ENCODE measurements around the gene INAFM2. TPM values are rescaled to one million over a fixed set of nuclear protein-coding genes. Genes with fewer than 3 reads are reported as not detected.

INAFM2 gene
- total RNA-seq, 1 experiment from 2014 or later: 14.3 TPM

DNA sequence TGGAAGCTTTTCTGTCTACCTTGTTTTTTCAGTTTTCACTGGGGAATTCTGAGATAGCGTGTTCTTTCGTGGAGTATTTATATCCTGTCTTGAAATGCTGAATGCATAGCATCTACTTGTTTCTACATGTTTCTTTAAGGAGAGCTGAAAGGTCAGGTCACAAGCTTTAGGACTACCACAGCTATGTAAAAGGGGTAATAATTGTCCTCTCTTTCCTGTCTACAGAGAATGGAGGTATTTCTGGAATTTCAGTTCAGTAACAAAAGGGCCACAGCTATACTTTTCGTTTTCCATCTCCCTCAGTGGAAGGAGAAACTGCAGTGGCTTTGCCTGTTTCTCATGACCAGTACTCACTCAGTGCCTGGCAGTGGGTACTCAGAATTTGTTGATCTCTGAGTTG lies 4.7 kb downstream of the INAFM2 start:
- no TSS peak for BruUV-seq (replicated peaks)
- CTCF ChIA-PET: interaction anchor here (1.6 to 1.7 kb wide), 2 partner anchors 10 kb away, joined by 6 to 7 read pairs; no protein-coding TSS in a partner anchor
- no peaks in the 10 kb centered on the region for H3K27me3 Mint-ChIP-seq (ENCODE audit: unreplicated experiment)
- peaks cover 27% of the 10 kb centered on the region for H3K36me3 Mint-ChIP-seq (ENCODE audit: insufficient read depth, unreplicated experiment)
- intact Hi-C loops (cut with micrococcal nuclease; ENCODE audit: unreplicated experiment): no loop called here
- no peak overlapping the region for H3K27ac Mint-ChIP-seq (ENCODE audit: unreplicated experiment)
- no peaks in the 10 kb centered on the region for H3K4me1 Mint-ChIP-seq (ENCODE audit: low read depth, unreplicated experiment)
- no peak overlapping the region for H3K4me3 Mint-ChIP-seq (ENCODE audit: low read depth, unreplicated experiment)
- TF ChIP-seq, protein P1, sequence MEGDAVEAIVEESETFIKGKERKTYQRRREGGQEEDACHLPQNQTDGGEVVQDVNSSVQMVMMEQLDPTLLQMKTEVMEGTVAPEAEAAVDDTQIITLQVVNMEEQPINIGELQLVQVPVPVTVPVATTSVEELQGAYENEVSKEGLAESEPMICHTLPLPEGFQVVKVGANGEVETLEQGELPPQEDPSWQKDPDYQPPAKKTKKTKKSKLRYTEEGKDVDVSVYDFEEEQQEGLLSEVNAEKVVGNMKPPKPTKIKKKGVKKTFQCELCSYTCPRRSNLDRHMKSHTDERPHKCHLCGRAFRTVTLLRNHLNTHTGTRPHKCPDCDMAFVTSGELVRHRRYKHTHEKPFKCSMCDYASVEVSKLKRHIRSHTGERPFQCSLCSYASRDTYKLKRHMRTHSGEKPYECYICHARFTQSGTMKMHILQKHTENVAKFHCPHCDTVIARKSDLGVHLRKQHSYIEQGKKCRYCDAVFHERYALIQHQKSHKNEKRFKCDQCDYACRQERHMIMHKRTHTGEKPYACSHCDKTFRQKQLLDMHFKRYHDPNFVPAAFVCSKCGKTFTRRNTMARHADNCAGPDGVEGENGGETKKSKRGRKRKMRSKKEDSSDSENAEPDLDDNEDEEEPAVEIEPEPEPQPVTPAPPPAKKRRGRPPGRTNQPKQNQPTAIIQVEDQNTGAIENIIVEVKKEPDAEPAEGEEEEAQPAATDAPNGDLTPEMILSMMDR (IDR thresholded peaks at IDR 0.05; ENCODE audit: unreplicated experiment): no peak
- no peaks in the 10 kb centered on the region for H3K9me3 Mint-ChIP-seq (ENCODE audit: low read depth, unreplicated experiment)
- DNase-seq: no peak

- Mint-ChIP-seq H3K27me3 (ENCODE audit: unreplicated experiment) (no peaks in the 10 kb centered on the region), H3K4me1 (ENCODE audit: low read depth, unreplicated experiment) (no peaks in the 10 kb centered on the region), H3K4me3 (ENCODE audit: low read depth, unreplicated experiment) (no peak overlapping the region), H3K9me3 (ENCODE audit: low read depth, unreplicated experiment) (no peaks in the 10 kb centered on the region), H3K36me3 (ENCODE audit: insufficient read depth, unreplicated experiment) (peaks cover 30% of the 10 kb centered on the region), H3K27ac (ENCODE audit: unreplicated experiment) (no peak overlapping the region)
- no peak for DNase-seq
- intact Hi-C loops (cut with micrococcal nuclease; ENCODE audit: unreplicated experiment): no loop called here
- CTCF ChIA-PET: interaction anchor here (1.6 kb wide), 1 partner anchor 10 kb away, joined by 6 read pairs; no protein-coding TSS in a partner anchor
- BruUV-seq (replicated peaks): no TSS peak
- TF ChIP-seq, protein P1 (IDR thresholded peaks at IDR 0.05; ENCODE audit: unreplicated experiment): no peak
Measured at GRCh38 chr15:40328751-40329150, 5.3 kb downstream of the INAFM2 start.

GRCh38 chr15:40329804-40330203 lies 6.3 kb downstream of the INAFM2 start:
- Mint-ChIP-seq H3K4me3 (ENCODE audit: low read depth, unreplicated experiment) (no peak overlapping the region), H3K36me3 (ENCODE audit: insufficient read depth, unreplicated experiment) (peaks cover 30% of the 10 kb centered on the region), H3K4me1 (ENCODE audit: low read depth, unreplicated experiment) (no peaks in the 10 kb centered on the region), H3K27me3 (ENCODE audit: unreplicated experiment) (no peaks in the 10 kb centered on the region), H3K27ac (ENCODE audit: unreplicated experiment) (peak overlapping the region; percentile 75), H3K9me3 (ENCODE audit: low read depth, unreplicated experiment) (no peaks in the 10 kb centered on the region)
- no TSS peak for BruUV-seq (replicated peaks)
- no peak for DNase-seq
- CTCF ChIA-PET: interaction anchor here (1.6 kb wide), 1 partner anchor 9 kb away, joined by 6 read pairs; no protein-coding TSS in a partner anchor
- intact Hi-C loops (cut with micrococcal nuclease; ENCODE audit: unreplicated experiment): no loop called here
- TF ChIP-seq, protein P1 (IDR thresholded peaks at IDR 0.05; ENCODE audit: unreplicated experiment): no peak

- Mint-ChIP-seq H3K27me3 (ENCODE audit: unreplicated experiment) (no peaks in the 10 kb centered on the region), H3K36me3 (ENCODE audit: insufficient read depth, unreplicated experiment) (peaks cover 34% of the 10 kb centered on the region), H3K4me3 (ENCODE audit: low read depth, unreplicated experiment) (no peak overlapping the region), H3K9me3 (ENCODE audit: low read depth, unreplicated experiment) (no peaks in the 10 kb centered on the region), H3K27ac (ENCODE audit: unreplicated experiment) (peak overlapping the region; percentile 65), H3K4me1 (ENCODE audit: low read depth, unreplicated experiment) (no peaks in the 10 kb centered on the region)
- BruUV-seq (replicated peaks): no TSS peak
- DNase-seq: no peak
- TF ChIP-seq, protein P1 (IDR thresholded peaks at IDR 0.05; ENCODE audit: unreplicated experiment): no peak
- CTCF ChIA-PET: interaction anchor here (0.7 kb wide), 1 partner anchor 108 kb away, joined by 4 read pairs; no protein-coding TSS in a partner anchor
- intact Hi-C loops (cut with micrococcal nuclease; ENCODE audit: unreplicated experiment): no loop called here
Measured at GRCh38 chr15:40330368-40330836, 6.9 kb downstream of the INAFM2 start.

Data from Calu3 (cell line).